Liver (tissue), 9 donors: Measurements from ENCODE around the gene STIM1. TPM values are rescaled to one million over a fixed set of nuclear protein-coding genes. Genes with fewer than 3 reads are reported as not detected.

Source experiments
- DNase-seq: peaks from one replicate; pipeline ENCODE4 v3.0.0-alpha.2; 2017; ENCODE audit warnings: low spot score
- H3K27ac ChIP-seq, 2 donors: one replicate each; pipeline ENCODE4 v1.7.0; 2013; ENCODE audit warnings: inconsistent platforms in 2 of 2, low read length in 2 of 2, control low read depth in 1 of 2, low read depth in 1 of 2, mild to moderate bottlenecking in 1 of 2
- H3K27me3 ChIP-seq, 4 donors: one replicate each; pipeline versions ENCODE4 v1.6.1 to v1.7.0; 2013; ENCODE audit warnings: low read length in 3 of 4, inconsistent platforms in 1 of 4, mild to moderate bottlenecking in 1 of 4, moderate library complexity in 1 of 4; ENCODE audit not compliant: control insufficient read depth in 4 of 4, insufficient read depth in 4 of 4
- H3K36me3 ChIP-seq, 4 donors: one replicate each; pipeline versions ENCODE4 v1.6.1 to v1.7.0; 2013; ENCODE audit warnings: low read length in 3 of 4, mild to moderate bottlenecking in 3 of 4, low read depth in 1 of 4, moderate library complexity in 1 of 4; ENCODE audit not compliant: control insufficient read depth in 4 of 4, insufficient read depth in 3 of 4
- H3K4me1 ChIP-seq, 4 donors: one replicate each; pipeline versions ENCODE4 v1.6.1 to v1.7.0; 2013; ENCODE audit warnings: low read length in 3 of 4, mild to moderate bottlenecking in 3 of 4, moderate library complexity in 1 of 4; ENCODE audit not compliant: control insufficient read depth in 4 of 4, insufficient read depth in 4 of 4
- H3K4me3 ChIP-seq, 3 donors: one replicate each; pipeline versions ENCODE4 v1.6.1 to v1.7.0; 2013; ENCODE audit warnings: low read length in 3 of 3, control low read depth in 1 of 3, low read depth in 1 of 3, mild to moderate bottlenecking in 1 of 3
- H3K9ac ChIP-seq, 2 donors: one replicate each; pipeline ENCODE4 v1.7.0; 2013; ENCODE audit warnings: low read length in 2 of 2, mild to moderate bottlenecking in 2 of 2, moderate library complexity in 2 of 2, control low read depth in 1 of 2, low read depth in 1 of 2
- H3K9me3 ChIP-seq, 4 donors: one replicate each; pipeline versions ENCODE4 v1.6.1 to v1.7.0; 2013; ENCODE audit warnings: low read length in 3 of 4; ENCODE audit not compliant: control insufficient read depth in 4 of 4
- EGR1 ChIP-seq, 2 donors: IDR thresholded peaks; 2 replicates each; pipeline ENCODE4 v1.6.1; 2016 to 2018; ENCODE audit warnings: antibody characterized with exemption in 2 of 2, low read depth in 2 of 2
- FOXA1 ChIP-seq: IDR thresholded peaks from 2 replicates; pipeline ENCODE4 v1.6.1; 2016; ENCODE audit warnings: antibody characterized with exemption
- FOXA2 ChIP-seq: IDR thresholded peaks from 2 replicates; pipeline ENCODE4 v1.6.1; 2016; ENCODE audit warnings: antibody characterized with exemption
- GABPA ChIP-seq, 2 donors: IDR thresholded peaks in 1 of 2; conservative IDR thresholded peaks in 1 of 2; 2 replicates each; pipeline ENCODE4 v1.6.1; 2016; ENCODE audit warnings: antibody characterized with exemption in 2 of 2, mild to moderate bottlenecking in 1 of 2, moderate library complexity in 1 of 2
- HNF4G ChIP-seq: IDR thresholded peaks from 2 replicates; pipeline ENCODE4 v1.6.1; 2016; ENCODE audit warnings: antibody characterized with exemption
- JUND ChIP-seq, 2 donors: IDR thresholded peaks; 2 replicates each; pipeline ENCODE4 v1.6.1; 2016; ENCODE audit warnings: antibody characterized with exemption in 2 of 2
- NR2F2 ChIP-seq: IDR thresholded peaks from 2 replicates; pipeline ENCODE4 v1.6.1; 2016; ENCODE audit warnings: antibody characterized with exemption
- RAD21 ChIP-seq, 2 donors: IDR thresholded peaks; 2 replicates each; pipeline ENCODE4 v1.6.1; 2016; ENCODE audit warnings: antibody characterized with exemption in 2 of 2, mild to moderate bottlenecking in 2 of 2
- RXRA ChIP-seq, 2 donors: IDR thresholded peaks; 2 replicates each; pipeline ENCODE4 v1.6.1; 2017 to 2018; ENCODE audit warnings: antibody characterized with exemption in 2 of 2, mild to moderate bottlenecking in 1 of 2
- SP1 ChIP-seq: IDR thresholded peaks from 2 replicates; pipeline ENCODE4 v1.6.1; 2018; ENCODE audit warnings: antibody characterized with exemption, mild to moderate bottlenecking
- TAF1 ChIP-seq: conservative IDR thresholded peaks from 2 replicates; pipeline ENCODE4 v1.6.1; 2016; ENCODE audit warnings: antibody characterized with exemption, mild to moderate bottlenecking
- YY1 ChIP-seq: IDR thresholded peaks from 2 replicates; pipeline ENCODE4 v1.6.1; 2016; ENCODE audit warnings: antibody characterized with exemption, mild to moderate bottlenecking
- WGBS: extraction: QIAGEN DNeasy Blood & Tissue Kit; methylation state at CpG from one replicate; pipeline ENCODE4 v1.1.7; 2013; 5-methylcytosine and 5-hydroxymethylcytosine counted together
- polyA plus RNA-seq, 2 donors: library from polyadenylated mRNA; stranded (reverse) in 1 of 2; unstranded in 1 of 2; fragments of 200-250 nt in 1 of 2; fragments of >200 nt in 1 of 2; fragmentation: Nextera tagmentation in 1 of 2; extraction: Ambion mirVana in 1 of 2; gene quantifications; one replicate each; pipeline versions ENCODE4 v1.2.1 to v1.2.3, GENCODE V29; 2013 to 2015
- total RNA-seq, 2 donors: library from RNA; depleted of rRNA; stranded (reverse); fragments of >200 nt; gene quantifications; one replicate each; pipeline ENCODE4 v1.2.3, GENCODE V29; 2014
- TF ChIP-seq, protein P1 (sequence below): IDR thresholded peaks from 2 replicates; pipeline ENCODE4 v1.6.1; 2016; ENCODE audit warnings: antibody characterized with exemption, mild to moderate bottlenecking
- TF ChIP-seq, protein P2 (sequence below): fragments of 150-350 bp; IDR thresholded peaks from 2 replicates; pipeline ENCODE4 v1.5.1; 2017; ENCODE audit warnings: improper control_type of control experiment, low read depth, low read length; ENCODE audit not compliant: missing input control
- donor health status: healthy.
- donor health status: healthy.
- donor health status: healthy.
- donor health status: healthy.
- donor health status: healthy.

The STIM1 gene
- total and polyA plus RNA-seq, 4 donors: 19.7 to 42.9 (median 25.1) TPM

DNA sequence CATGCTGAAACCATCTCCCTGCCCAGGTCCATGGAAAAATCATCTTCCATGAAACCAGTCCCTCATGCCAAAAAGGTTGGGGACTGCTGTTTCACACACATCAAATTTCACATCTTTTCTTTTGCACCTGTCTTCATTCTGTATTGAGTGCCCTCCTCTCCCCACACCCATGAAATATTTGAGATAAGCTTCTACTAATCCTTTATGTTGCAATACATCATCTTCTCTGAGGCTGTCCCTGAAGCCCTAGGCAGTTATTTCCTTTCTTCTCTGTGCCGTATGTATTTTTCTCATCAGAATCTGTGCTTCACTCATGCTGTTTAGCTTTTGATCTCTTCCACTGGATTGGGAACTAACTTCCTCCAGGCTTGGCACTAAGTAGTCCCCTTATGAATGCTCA is 199.2 kb downstream of the STIM1 start:
- Histone ChIP-seq H3K36me3 (peaks cover 0 to 15% (median 7%) of the 10 kb centered on the region in 4 donors), H3K4me3 (no peak overlapping the region), H3K27me3 (no peaks in the 10 kb centered on the region), H3K9ac (no peak overlapping the region), H3K9me3 (no peaks in the 10 kb centered on the region), H3K27ac (no peak overlapping the region), H3K4me1 (no peaks in the 10 kb centered on the region)
- WGBS: 91% methylated on average over 1 of the region's 1 CpG
- TF ChIP-seq FOXA1 (no peak), JUND (IDR thresholded peaks at IDR 0.05) (no peak), NR2F2 (no peak), FOXA2 (no peak), HNF4G (no peak), GABPA (IDR thresholded peaks at IDR 0.05 in 1 of 2, conservative IDR thresholded peaks at IDR 0.05 in 1 of 2) (no peak), RXRA (IDR thresholded peaks at IDR 0.05) (no peak), SP1 (no peak), RAD21 (IDR thresholded peaks at IDR 0.05) (no peak), EGR1 (IDR thresholded peaks at IDR 0.05; ENCODE audit: low read depth in 2 of 2) (no peak)
- TF ChIP-seq, protein P1, sequence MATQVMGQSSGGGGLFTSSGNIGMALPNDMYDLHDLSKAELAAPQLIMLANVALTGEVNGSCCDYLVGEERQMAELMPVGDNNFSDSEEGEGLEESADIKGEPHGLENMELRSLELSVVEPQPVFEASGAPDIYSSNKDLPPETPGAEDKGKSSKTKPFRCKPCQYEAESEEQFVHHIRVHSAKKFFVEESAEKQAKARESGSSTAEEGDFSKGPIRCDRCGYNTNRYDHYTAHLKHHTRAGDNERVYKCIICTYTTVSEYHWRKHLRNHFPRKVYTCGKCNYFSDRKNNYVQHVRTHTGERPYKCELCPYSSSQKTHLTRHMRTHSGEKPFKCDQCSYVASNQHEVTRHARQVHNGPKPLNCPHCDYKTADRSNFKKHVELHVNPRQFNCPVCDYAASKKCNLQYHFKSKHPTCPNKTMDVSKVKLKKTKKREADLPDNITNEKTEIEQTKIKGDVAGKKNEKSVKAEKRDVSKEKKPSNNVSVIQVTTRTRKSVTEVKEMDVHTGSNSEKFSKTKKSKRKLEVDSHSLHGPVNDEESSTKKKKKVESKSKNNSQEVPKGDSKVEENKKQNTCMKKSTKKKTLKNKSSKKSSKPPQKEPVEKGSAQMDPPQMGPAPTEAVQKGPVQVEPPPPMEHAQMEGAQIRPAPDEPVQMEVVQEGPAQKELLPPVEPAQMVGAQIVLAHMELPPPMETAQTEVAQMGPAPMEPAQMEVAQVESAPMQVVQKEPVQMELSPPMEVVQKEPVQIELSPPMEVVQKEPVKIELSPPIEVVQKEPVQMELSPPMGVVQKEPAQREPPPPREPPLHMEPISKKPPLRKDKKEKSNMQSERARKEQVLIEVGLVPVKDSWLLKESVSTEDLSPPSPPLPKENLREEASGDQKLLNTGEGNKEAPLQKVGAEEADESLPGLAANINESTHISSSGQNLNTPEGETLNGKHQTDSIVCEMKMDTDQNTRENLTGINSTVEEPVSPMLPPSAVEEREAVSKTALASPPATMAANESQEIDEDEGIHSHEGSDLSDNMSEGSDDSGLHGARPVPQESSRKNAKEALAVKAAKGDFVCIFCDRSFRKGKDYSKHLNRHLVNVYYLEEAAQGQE: no peak
- TF ChIP-seq, protein P2, sequence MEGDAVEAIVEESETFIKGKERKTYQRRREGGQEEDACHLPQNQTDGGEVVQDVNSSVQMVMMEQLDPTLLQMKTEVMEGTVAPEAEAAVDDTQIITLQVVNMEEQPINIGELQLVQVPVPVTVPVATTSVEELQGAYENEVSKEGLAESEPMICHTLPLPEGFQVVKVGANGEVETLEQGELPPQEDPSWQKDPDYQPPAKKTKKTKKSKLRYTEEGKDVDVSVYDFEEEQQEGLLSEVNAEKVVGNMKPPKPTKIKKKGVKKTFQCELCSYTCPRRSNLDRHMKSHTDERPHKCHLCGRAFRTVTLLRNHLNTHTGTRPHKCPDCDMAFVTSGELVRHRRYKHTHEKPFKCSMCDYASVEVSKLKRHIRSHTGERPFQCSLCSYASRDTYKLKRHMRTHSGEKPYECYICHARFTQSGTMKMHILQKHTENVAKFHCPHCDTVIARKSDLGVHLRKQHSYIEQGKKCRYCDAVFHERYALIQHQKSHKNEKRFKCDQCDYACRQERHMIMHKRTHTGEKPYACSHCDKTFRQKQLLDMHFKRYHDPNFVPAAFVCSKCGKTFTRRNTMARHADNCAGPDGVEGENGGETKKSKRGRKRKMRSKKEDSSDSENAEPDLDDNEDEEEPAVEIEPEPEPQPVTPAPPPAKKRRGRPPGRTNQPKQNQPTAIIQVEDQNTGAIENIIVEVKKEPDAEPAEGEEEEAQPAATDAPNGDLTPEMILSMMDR: no peak
- no peak for DNase-seq

DNA sequence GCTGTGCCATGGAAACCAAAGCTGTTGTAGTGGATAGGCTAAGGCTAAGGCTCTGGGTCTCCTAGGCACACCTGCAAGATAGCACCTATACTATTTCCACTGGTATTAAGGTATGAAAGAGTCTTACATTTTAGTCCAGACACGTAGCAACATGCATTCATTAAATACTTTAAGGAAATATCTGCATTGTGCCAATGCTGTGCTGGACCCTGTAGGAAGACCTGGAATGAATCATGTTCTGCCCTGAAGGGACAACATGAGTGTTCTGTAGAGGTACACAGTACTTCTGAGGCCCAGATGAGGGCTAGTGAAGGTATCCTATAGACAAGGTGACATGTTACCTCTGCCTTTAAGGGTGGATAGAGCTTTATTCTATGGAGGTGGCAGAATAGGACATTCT is 204.0 kb downstream of the STIM1 start:
- WGBS: 95% methylated on average over 1 of the region's 1 CpG
- no peak for DNase-seq
- peaks cover 1 to 24% (median 15%) of the 10 kb centered on the region in 4 donors for H3K36me3 ChIP-seq

More for the DNA sequence above, 204.0 kb downstream of the STIM1 start:
- no peak overlapping the region for H3K4me3 ChIP-seq
- no peak overlapping the region for H3K27ac ChIP-seq
- no peaks in the 10 kb centered on the region for H3K27me3 ChIP-seq
- H3K4me1 ChIP-seq: peaks cover 0 to 4% (median 0%) of the 10 kb centered on the region in 4 donors
- H3K9me3 ChIP-seq: no peaks in the 10 kb centered on the region
- no peak overlapping the region for H3K9ac ChIP-seq
- no peak for TF ChIP-seq HNF4G
- TF ChIP-seq TAF1: no peak
- TF ChIP-seq EGR1 (IDR thresholded peaks at IDR 0.05; ENCODE audit: low read depth in 2 of 2): no peak
- TF ChIP-seq YY1: no peak
- TF ChIP-seq, protein P1: no peak
- no peak for TF ChIP-seq JUND (IDR thresholded peaks at IDR 0.05)
- TF ChIP-seq RXRA (IDR thresholded peaks at IDR 0.05): no peak
